Prostate gland (tissue), 2 donors: ENCODE data around the gene CNKSR3.

Experiments
- CTCF ChIP-seq, 4 experiments: fragments of 200-600 bp in 2 of 4; fragments of 450-650 bp in 2 of 4; sonication (generic) in 2 of 4; IDR thresholded peaks; 1 replicate in 3 of 4; 2 replicates in 1 of 4; pipeline ENCODE4 v1.5.1; 2016 to 2019; ENCODE audit warnings: antibody characterized with exemption in 4 of 4, mild to moderate bottlenecking in 2 of 4, moderate library complexity in 2 of 4
- POLR2A ChIP-seq: fragments of 450-650 bp; IDR thresholded peaks from one replicate; pipeline ENCODE4 v1.6.1; 2016; ENCODE audit warnings: antibody characterized with exemption, mild to moderate bottlenecking
- POLR2AphosphoS5 ChIP-seq: sonication (generic); formaldehyde crosslinking; IDR thresholded peaks from one replicate; pipeline ENCODE4 v1.6.1; 2017; ENCODE audit warnings: antibody characterized with exemption

GRCh38 chr6:154496793-154497517 is 13.5 kb downstream of the CNKSR3 start:
- no peak for TF ChIP-seq CTCF (IDR thresholded peaks at IDR 0.05)
- no peak for TF ChIP-seq POLR2A
- TF ChIP-seq POLR2AphosphoS5, result no peak
